Stimulated activated naive CD4-positive, alpha-beta T cell treated with Interleukin-2 at 50 U/mL for 16 hours (primary cell): ENCODE data around the gene FCRL3.
"Not testable (repeated sequence)": the region's sequence is repeated elsewhere in the genome, so short reads cannot be mapped to it uniquely, and the experiment has no call there.

Experiments used
- DNase-seq: peaks from one replicate; lab custom pipeline; 2025; lab: John Stamatoyannopoulos, UW

The FCRL3 gene

GRCh38 chr1:157700732-157701131 is at the start of gene FCRL3:
Gene FCRL3, minus strand, starts transcription at chr1:157700769. Its CDS starts 280 bp downstream, at chr1:157700489.
- no peak for DNase-seq

DNA sequence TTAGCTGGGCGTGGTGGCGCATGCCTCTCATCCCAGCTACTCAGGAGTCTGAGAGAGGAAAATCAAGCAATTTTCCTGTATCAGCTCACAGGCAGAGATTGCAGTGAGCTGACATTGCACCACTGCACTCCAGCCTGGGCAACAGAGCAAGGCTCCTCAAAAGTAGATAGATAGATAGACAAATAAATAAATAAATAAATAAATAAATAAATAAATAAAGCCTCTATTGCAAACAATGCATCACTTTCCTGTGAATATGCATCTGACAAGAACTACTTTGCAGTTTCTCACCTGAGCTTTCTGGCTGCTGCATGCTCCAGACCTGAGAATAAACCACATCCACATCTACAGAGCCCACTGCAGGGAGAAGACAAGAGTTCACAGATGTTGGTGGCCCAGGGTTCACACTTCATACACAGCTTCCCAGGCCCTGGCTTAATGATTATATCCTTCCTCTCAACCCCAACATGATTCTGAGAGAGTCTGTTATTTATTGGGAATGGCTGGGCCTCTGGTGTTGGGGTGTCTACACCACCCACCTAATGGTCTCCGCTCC is 47.8 kb upstream of the FCRL3 start:
- DNase-seq = no peak

GRCh38 chr1:157739229-157739901 is 38.8 kb upstream of the FCRL3 start:
- DNase-seq = no peak

DNA sequence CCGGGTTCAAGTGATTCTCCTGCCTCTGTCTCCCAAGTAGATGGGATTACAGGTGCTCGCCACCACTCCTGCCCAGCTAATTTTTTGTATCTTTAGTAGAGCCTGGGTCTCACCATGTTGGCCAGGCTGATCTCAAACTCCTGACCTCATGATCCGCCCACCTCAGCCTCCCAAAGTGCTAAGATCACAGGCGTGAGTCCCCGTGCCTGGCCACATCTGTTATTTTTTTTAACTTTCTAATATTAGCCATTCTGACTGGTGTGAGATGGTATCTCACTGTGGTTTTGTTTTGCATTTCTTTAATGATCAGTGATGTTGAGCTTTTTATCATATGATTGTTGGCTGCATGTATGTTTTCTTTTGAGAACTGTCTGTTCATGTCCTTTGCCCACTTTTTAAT is 35.4 kb upstream of the FCRL3 start:
- not testable (repeated sequence) for DNase-seq

DNA sequence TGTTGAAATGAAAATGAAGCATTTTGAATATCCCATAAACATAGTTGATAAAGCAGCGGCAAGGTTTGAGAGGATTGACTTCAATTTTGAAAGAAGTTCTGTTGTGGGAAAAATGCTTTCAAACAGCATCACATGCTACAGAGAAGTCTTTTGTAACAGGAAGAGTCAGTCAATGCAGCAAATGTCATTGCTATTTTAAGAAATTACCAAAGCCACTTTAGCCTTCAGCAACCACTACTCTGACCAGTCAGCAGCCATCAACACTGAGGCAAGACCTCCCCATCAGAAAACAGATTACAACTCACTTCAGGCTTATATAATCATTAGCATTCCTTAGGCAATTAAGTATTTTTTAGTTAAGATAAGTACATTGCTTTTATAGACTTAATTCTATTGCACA is 33.8 kb upstream of the FCRL3 start:
- no peak for DNase-seq

DNA sequence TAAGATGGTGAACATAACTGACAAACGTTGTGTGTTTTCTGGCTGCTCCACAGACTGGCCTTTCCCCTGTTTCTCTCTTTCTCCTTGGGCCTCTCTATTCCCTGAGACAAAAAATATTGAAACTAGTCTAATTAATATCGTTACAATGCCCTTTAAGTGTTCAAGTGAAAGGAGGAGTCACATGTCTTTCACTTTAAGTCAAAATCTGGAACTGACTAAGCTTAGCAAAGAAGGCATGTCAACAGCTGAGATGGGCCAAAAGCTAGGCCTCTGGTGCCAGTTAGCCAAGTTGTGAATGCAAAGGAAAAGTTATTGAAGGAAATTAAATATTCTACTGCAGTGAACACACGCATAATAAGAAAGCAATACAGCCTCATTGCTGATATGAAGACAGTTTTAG is 32.2 kb upstream of the FCRL3 start:
- no peak for DNase-seq

GRCh38 chr1:157725221-157725577 is 24.6 kb upstream of the FCRL3 start:
- no peak for DNase-seq

DNA sequence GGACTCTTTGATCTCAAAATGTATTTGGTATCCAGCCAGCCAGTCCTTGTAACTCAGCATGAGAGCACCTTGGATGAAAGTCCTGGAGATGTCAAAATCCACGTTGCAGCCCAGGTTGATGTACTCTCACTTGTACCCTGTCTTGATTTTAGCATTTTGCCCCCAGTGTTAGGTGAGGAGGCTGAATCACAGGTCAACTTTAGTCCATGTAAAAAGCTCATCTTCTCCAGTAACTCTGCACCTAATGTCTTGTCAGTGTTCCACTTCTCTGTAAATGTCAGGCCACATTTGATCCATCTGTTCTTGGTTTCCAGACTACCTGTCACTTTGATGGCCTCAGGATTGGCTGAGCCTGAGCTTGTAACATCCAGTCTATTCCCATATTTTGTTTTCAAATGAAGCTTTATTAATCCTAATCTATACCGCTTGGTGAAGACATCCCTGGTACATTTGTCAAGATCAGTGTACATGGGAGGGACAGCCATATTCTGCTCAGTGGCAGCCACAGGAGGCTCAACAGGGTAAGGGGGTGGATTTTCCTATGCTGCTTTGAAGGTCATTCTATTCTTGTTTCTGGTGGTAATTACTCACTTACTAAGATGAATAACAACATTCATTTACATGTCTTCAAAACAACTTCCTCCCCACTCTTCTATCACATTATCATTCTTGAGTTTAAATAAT is 24.1 kb upstream of the FCRL3 start:
- no peak for DNase-seq

- DNase-seq = no peak
These were observed 22.6 kb upstream of the FCRL3 start for GRCh38 chr1:157723157-157723556.

DNA sequence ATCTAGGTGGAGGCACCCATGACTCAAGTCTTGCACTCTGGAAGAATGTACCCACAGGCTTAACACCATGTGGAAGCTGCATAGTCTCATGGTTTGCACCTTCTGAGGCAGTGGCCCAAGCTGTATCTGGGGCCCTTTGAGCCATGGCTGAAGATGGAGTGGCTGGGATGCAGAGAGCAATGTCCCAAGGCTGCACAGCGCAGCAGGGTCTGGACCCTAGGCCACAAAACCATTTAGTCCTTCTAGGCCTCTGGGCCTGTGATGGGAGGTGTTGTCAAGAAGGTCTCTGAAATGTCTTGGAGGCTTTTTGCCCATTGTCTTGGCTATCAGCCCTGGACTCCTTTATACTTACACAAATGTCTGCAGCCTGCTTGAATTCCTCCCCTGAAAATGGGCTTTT is 21.4 kb upstream of the FCRL3 start:
- DNase-seq = no peak

- DNase-seq = no peak
These were observed 15.2 kb upstream of the FCRL3 start for GRCh38 chr1:157715736-157716135.

DNA sequence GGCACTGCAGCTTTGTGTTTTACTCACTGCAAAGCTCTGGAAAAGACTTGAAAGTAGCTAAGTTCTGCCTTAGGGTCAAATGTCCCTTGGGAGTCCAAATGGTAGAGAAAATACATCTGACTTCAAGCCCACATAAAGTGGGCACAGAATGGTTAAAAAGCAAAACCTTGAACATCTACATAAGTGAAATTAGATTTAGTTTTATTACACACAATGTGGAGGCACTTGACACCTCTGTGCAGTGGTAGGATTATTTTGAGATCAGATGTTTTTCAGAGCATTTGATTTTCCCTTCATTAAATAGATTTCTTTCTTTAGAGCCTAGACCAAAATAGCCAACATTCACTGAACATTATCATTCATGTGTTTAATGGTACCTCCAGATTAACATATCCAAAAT is 11.2 kb upstream of the FCRL3 start:
- no peak for DNase-seq

DNA sequence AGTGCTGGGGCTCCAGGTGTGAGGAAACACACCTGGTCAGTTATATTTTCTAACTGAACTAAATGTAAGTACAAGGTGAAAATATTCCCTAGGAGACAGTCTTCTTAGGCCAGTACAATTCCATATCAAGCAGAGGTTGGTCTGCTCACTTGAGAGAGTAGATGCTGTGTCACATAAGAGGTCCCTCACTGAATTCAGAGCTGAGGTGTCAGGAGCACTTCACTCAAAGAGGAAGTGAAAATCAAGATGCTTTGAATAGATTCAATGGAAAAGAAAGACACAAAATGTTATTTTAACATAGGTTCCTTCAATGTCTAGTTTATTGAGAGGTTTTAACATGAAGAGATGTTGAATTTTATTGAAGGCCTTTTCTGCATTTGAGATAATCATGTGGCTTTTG is 4.3 kb upstream of the FCRL3 start:
- DNase-seq = no peak

GRCh38 chr1:157703981-157704380 is 3.4 kb upstream of the FCRL3 start:
- no peak for DNase-seq

GRCh38 chr1:157702308-157702825 is 1.8 kb upstream of the FCRL3 start:
- DNase-seq = no peak

GRCh38 chr1:157700305-157700704 is 264 bp downstream of the FCRL3 start:
- no peak for DNase-seq

DNA sequence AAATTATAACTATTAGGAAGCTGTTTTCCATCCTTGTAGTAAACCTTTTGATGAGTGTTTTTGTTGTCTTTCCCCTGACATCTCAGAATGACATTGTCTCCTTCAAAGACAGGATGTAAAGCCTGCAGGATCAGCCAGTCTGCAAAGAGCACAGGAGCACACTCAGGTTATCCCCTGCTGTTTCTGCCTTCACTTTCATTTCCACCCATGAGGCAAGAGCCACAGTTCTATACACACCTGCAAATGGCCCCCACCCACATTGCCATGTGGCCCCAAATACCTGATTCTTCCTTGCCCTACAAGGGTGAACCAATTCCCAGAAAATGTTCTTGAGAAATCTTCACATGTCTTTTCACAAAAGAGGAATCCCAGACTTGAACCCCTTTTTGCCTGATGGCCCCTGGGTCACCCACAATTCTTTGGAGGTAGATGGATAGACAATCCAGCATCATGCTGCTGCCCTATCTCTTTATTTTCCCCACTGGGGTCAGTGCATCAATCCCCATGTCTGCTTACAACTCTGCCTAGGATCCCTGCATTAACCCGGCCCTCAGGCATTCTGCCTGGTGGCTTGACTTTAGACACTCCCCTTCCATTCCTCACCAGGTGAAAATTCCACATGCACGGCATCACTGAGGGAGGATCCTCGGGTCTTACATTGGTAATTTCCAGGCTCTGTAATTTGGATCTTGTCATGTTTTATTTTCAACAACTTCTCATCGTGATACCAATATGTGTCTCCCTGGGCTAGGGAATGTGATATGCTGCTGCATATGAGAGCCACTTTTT is 2.6 kb downstream of the FCRL3 start:
- DNase-seq = no peak

- DNase-seq = no peak
These were observed 3.5 kb downstream of the FCRL3 start for GRCh38 chr1:157696966-157697628.

DNA sequence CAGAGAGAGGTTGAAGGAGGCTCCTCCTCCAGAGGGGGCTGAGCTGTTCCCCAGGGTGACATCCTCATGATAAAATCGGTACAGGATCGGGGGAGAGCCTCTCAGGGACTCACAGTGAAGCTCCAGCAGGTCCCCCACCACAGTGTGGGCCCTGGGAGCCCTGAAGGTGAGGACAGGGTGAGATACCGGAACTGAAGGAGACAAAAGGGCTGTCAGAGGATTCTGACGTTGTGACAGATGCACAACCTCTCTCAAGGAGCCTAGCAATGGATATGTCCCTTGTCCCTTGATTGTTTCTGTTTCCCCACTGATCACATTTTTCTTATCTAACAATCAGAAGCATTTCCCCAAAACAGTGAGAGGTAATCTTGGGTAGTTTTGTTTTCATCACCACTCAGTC is 5.2 kb downstream of the FCRL3 start:
- DNase-seq = no peak

- no peak for DNase-seq
These were observed 9.2 kb downstream of the FCRL3 start for GRCh38 chr1:157691285-157691920.

DNA sequence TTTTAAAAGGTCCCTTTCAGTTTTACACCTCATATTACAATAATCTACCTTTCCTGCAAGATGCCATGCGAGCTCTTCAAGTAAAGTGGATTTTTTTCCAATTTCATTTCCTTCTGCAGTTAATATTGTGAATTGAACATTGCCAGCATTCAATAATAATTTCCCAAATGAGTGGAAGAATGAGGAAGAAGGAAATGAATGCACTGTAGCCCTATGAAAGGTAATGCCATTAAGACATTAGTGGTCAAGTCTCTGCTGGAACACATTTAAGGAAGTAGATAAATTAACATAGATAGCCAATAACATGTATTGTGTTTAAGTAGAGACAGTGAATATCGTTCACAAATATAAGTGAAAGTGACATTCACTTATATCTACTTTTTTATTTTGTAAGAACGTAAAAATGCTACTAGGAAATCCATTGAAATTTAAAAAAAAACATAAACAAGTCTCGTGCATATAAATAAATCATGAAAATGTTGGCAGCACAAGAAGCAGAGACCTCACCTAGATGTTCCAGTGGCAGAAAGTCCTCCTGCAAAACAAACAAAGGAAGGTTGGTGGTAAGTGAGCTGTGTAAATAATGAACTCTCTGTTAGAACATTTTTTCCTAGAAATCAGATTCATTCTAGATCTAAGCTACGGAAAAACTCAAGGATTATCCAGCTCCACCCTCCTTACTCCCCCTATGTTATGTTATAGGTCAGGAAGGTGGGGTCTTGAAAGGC is 17.7 kb downstream of the FCRL3 start:
- no peak for DNase-seq
